Chondrocyte (in vitro differentiated cells): ENCODE data around the gene NISCH. TPM values are rescaled to one million over a fixed set of nuclear protein-coding genes. Genes with fewer than 3 reads are reported as not detected.

Source experiments
- DNase-seq: peaks from one replicate; pipeline ENCODE4 v3.0.0; 2021; ENCODE audit warnings: mixed read lengths, low spot score
- H3K27ac Mint-ChIP-seq: one replicate; pipeline ENCODE4 v1.8.0; 2021; ENCODE audit warnings: mild to moderate bottlenecking, moderate library complexity, mixed read lengths; ENCODE audit not compliant: unreplicated experiment
- H3K27me3 Mint-ChIP-seq: 2 replicates; pipeline ENCODE4 v1.8.0; 2021; ENCODE audit warnings: low read depth, mixed read lengths
- H3K36me3 Mint-ChIP-seq: 2 replicates; pipeline ENCODE4 v1.8.0; 2021; ENCODE audit warnings: low read depth, mixed read lengths
- H3K4me1 Mint-ChIP-seq: 2 replicates; pipeline ENCODE4 v1.8.0; 2021; ENCODE audit warnings: low read depth, mild to moderate bottlenecking, mixed read lengths
- H3K4me3 Mint-ChIP-seq: one replicate; pipeline ENCODE4 v1.8.0; 2021; ENCODE audit warnings: mild to moderate bottlenecking, moderate library complexity, mixed read lengths; ENCODE audit not compliant: unreplicated experiment
- H3K9me3 Mint-ChIP-seq: 2 replicates; pipeline ENCODE4 v1.8.0; 2021; ENCODE audit warnings: low read depth, mixed read lengths
- CTCF ChIP-seq: fragments of 200-600 bp; sonication (generic); IDR thresholded peaks from 2 replicates; pipeline ENCODE4 v1.5.0; 2021; ENCODE audit warnings: antibody characterized with exemption, mild to moderate bottlenecking, moderate library complexity
- total RNA-seq: library from RNA; stranded (reverse); gene quantifications from 3 replicates; pipeline ENCODE4 v1.2.1, GENCODE V29; 2021

The NISCH gene
- total RNA-seq, 1 donor from 2014 or later, result 101 TPM

- no peaks in the 10 kb centered on the region for H3K27me3 Mint-ChIP-seq
- H3K4me1 Mint-ChIP-seq, result peaks cover 53% of the 10 kb centered on the region
- peaks cover 13% of the 10 kb centered on the region for H3K36me3 Mint-ChIP-seq
- no peaks in the 10 kb centered on the region for H3K9me3 Mint-ChIP-seq
- no peak overlapping the region for H3K4me3 Mint-ChIP-seq
- no peak for TF ChIP-seq CTCF
- H3K27ac Mint-ChIP-seq, result no peak overlapping the region
- no peak for DNase-seq
Measured at GRCh38 chr3:52541050-52541449, 85.6 kb downstream of the NISCH start.

Other genes starting within 250 kb of the NISCH start
- 0.12 TPM in 1 of 3 replicates, not detected in the others for gene TLR9, start 230.0 kb upstream of the NISCH start, total RNA-seq
- 58.9 to 65.9 TPM (median 65.2 TPM) in 3 replicates for gene TWF2, start 216.4 kb upstream of the NISCH start, total RNA-seq
- 14.5 to 20.8 TPM (median 20.1 TPM) in 3 replicates for gene PPM1M, start 209.8 kb upstream of the NISCH start, total RNA-seq
- gene WDR82, start 177.0 kb upstream of the NISCH start, total RNA-seq, result 73.0 to 74.9 TPM (median 74.7 TPM) in 3 replicates
- gene GLYCTK, start 167.8 kb upstream of the NISCH start, total RNA-seq, result 4.8 to 9.8 TPM (median 5.0 TPM) in 3 replicates
- gene DNAH1, start 139.3 kb upstream of the NISCH start, total RNA-seq, result 5.0 to 9.4 TPM (median 5.4 TPM) in 3 replicates
- 82.1 to 85.4 TPM (median 84.3 TPM) in 3 replicates for gene BAP1, start 45.6 kb upstream of the NISCH start, total RNA-seq
- 5.1 to 7.1 TPM (median 5.5 TPM) in 3 replicates for gene PHF7, start 44.9 kb upstream of the NISCH start, total RNA-seq
- gene SEMA3G, start 10.5 kb upstream of the NISCH start, total RNA-seq, result 0.17 TPM in 1 of 3 replicates, not detected in the others
- gene TNNC1, start 1.6 kb upstream of the NISCH start, total RNA-seq, result 3.3 to 13.7 TPM (median 12.7 TPM) in 3 replicates
- gene STAB1, start 39.7 kb downstream of the NISCH start, total RNA-seq, result not detected in 3 replicates
- gene NT5DC2, start 78.3 kb downstream of the NISCH start, total RNA-seq, result 283 to 309 TPM (median 298 TPM) in 3 replicates
- 13.7 to 30.4 TPM (median 16.9 TPM) in 3 replicates for gene UQCC5, start 81.0 kb downstream of the NISCH start, total RNA-seq
- 66.1 to 76.0 TPM (median 69.0 TPM) in 3 replicates for gene PBRM1, start 230.3 kb downstream of the NISCH start, total RNA-seq
- gene GNL3, start 230.4 kb downstream of the NISCH start, total RNA-seq, result 61.5 to 91.9 TPM (median 66.4 TPM) in 3 replicates